H9 (cell line): Measurements from ENCODE around the gene LCMT1. TPM values are rescaled to one million over a fixed set of nuclear protein-coding genes. Genes with fewer than 3 reads are reported as not detected.

Source experiments
- DNase-seq: peaks from one replicate; pipeline ENCODE4 v3.0.0-alpha.2; 2017
- H2AFZ ChIP-seq: one replicate; pipeline ENCODE4 v1.6.1; 2013; ENCODE audit warnings: mild to moderate bottlenecking, low read length, control low read depth, moderate library complexity
- H2AK5ac ChIP-seq: 2 replicates; pipeline ENCODE4 v1.6.1; 2013; ENCODE audit warnings: low read length, control low read depth, mixed read lengths; ENCODE audit not compliant: insufficient read length
- H2BK120ac ChIP-seq: one replicate; pipeline ENCODE4 v1.6.1; 2013; ENCODE audit warnings: low read depth, mild to moderate bottlenecking, low read length, control low read depth, inconsistent platforms; ENCODE audit not compliant: poor library complexity, severe bottlenecking
- H2BK12ac ChIP-seq: 2 replicates; pipeline ENCODE4 v1.6.1; 2013; ENCODE audit warnings: low read length, control low read depth, mixed read lengths, low read depth; ENCODE audit not compliant: insufficient read length
- H2BK15ac ChIP-seq: 2 replicates; pipeline ENCODE4 v1.6.1; 2013; ENCODE audit warnings: low read depth, low read length, control low read depth
- H2BK20ac ChIP-seq: one replicate; pipeline ENCODE4 v1.6.1; 2013; ENCODE audit warnings: low read depth, mild to moderate bottlenecking, low read length, control low read depth, inconsistent platforms; ENCODE audit not compliant: poor library complexity, severe bottlenecking
- H2BK5ac ChIP-seq: 2 replicates; pipeline ENCODE4 v1.6.1; 2013; ENCODE audit warnings: low read length, control low read depth, mixed read lengths; ENCODE audit not compliant: insufficient read length
- H3K14ac ChIP-seq: 2 replicates; pipeline ENCODE4 v1.6.1; 2013; ENCODE audit warnings: low read length, control low read depth; ENCODE audit not compliant: insufficient read depth
- H3K18ac ChIP-seq: 2 replicates; pipeline ENCODE4 v1.6.1; 2013; ENCODE audit warnings: low read depth, mild to moderate bottlenecking, mixed read lengths, low read length, control low read depth; ENCODE audit not compliant: insufficient read length
- H3K23ac ChIP-seq: 2 replicates; pipeline ENCODE4 v1.6.1; 2013; ENCODE audit warnings: low read length, control low read depth, mixed read lengths, low read depth; ENCODE audit not compliant: insufficient read length
- H3K23me2 ChIP-seq: 2 replicates; pipeline ENCODE4 v1.6.1; 2013; ENCODE audit warnings: low read depth, mild to moderate bottlenecking, mixed read lengths, low read length, control low read depth; ENCODE audit not compliant: insufficient read length, poor library complexity, severe bottlenecking
- H3K27ac ChIP-seq: 2 replicates; pipeline ENCODE4 v1.5.1; 2013; ENCODE audit warnings: low read length, control low read depth, mixed read lengths, low read depth; ENCODE audit not compliant: insufficient read length
- H3K27me3 ChIP-seq: 2 replicates; pipeline ENCODE4 v1.6.1; 2013; ENCODE audit warnings: low read length, control low read depth, inconsistent platforms; ENCODE audit not compliant: insufficient read depth
- H3K4ac ChIP-seq: 2 replicates; pipeline ENCODE4 v1.6.1; 2013; ENCODE audit warnings: low read depth, mild to moderate bottlenecking, control low read depth, inconsistent platforms, low read length, moderate library complexity
- H3K4me1 ChIP-seq: 2 replicates; pipeline ENCODE4 v1.6.1; 2013; ENCODE audit warnings: low read length, control low read depth, inconsistent platforms; ENCODE audit not compliant: insufficient read depth
- H3K4me2 ChIP-seq: 2 replicates; pipeline ENCODE4 v1.6.1; 2013; ENCODE audit warnings: low read length, control low read depth, mixed read lengths; ENCODE audit not compliant: insufficient read length, insufficient read depth
- H3K56ac ChIP-seq: 2 replicates; pipeline ENCODE4 v1.6.1; 2013; ENCODE audit warnings: low read depth, mild to moderate bottlenecking, mixed read lengths, low read length, control low read depth; ENCODE audit not compliant: insufficient read length
- H3K79me1 ChIP-seq: 2 replicates; pipeline ENCODE4 v1.6.1; 2013; ENCODE audit warnings: low read depth, mild to moderate bottlenecking, moderate library complexity, low read length, control low read depth, inconsistent platforms; ENCODE audit not compliant: insufficient read depth, poor library complexity, severe bottlenecking
- H3K79me2 ChIP-seq: 2 replicates; pipeline ENCODE4 v1.6.1; 2013; ENCODE audit warnings: low read length, control low read depth, inconsistent platforms; ENCODE audit not compliant: insufficient read depth
- H3K9ac ChIP-seq: 2 replicates; pipeline ENCODE4 v1.6.1; 2013; ENCODE audit warnings: low read length, control low read depth, mixed read lengths; ENCODE audit not compliant: insufficient read length; ENCODE audit errors: extremely low read depth
- H3K9me3 ChIP-seq: one replicate; pipeline ENCODE4 v1.6.1; 2013; ENCODE audit warnings: low read depth, low read length, inconsistent platforms; ENCODE audit not compliant: control insufficient read depth
- H3T11ph ChIP-seq: one replicate; pipeline ENCODE4 v1.6.1; 2013; ENCODE audit warnings: mild to moderate bottlenecking, low read length, control low read depth, inconsistent platforms
- H4K20me1 ChIP-seq: one replicate; pipeline ENCODE4 v1.6.1; 2013; ENCODE audit not compliant: control insufficient read depth, insufficient read length, insufficient read depth
- H4K5ac ChIP-seq: 2 replicates; pipeline ENCODE4 v1.6.1; 2013; ENCODE audit warnings: low read depth, mild to moderate bottlenecking, mixed read lengths, low read length, control low read depth; ENCODE audit not compliant: insufficient read length
- H4K8ac ChIP-seq: replicated peaks from 2 replicates; pipeline ENCODE4 v1.6.1; 2013; ENCODE audit warnings: low read length, control low read depth, mixed read lengths, low read depth; ENCODE audit not compliant: insufficient read length
- H4K91ac ChIP-seq: 2 replicates; pipeline ENCODE4 v1.6.1; 2013; ENCODE audit warnings: low read depth, mild to moderate bottlenecking, moderate library complexity, mixed read lengths, low read length, control low read depth; ENCODE audit not compliant: insufficient read length
- H3K27ac Mint-ChIP-seq, 3 experiments: 2 replicates in 2 of 3; 3 replicates in 1 of 3; pipeline ENCODE4 v1.8.0; 2020 to 2021; ENCODE audit warnings: mixed read lengths in 3 of 3, mild to moderate bottlenecking in 1 of 3, moderate library complexity in 1 of 3
- H3K27me3 Mint-ChIP-seq: 2 replicates; pipeline ENCODE4 v1.8.0; 2021; ENCODE audit warnings: low read depth, mild to moderate bottlenecking, moderate library complexity, mixed read lengths
- H3K36me3 Mint-ChIP-seq, 3 experiments: 2 replicates in 2 of 3; 3 replicates in 1 of 3; pipeline ENCODE4 v1.8.0; 2020 to 2021; ENCODE audit warnings: low read depth in 3 of 3, mixed read lengths in 3 of 3; ENCODE audit not compliant: insufficient read depth in 1 of 3
- H3K4me1 Mint-ChIP-seq, 2 experiments: 2 replicates each; pipeline ENCODE4 v1.8.0; 2020; ENCODE audit warnings: mixed read lengths in 2 of 2
- H3K4me3 Mint-ChIP-seq, 2 experiments: 2 replicates in 1 of 2; 3 replicates in 1 of 2; pipeline ENCODE4 v1.8.0; 2020 to 2021; ENCODE audit warnings: mild to moderate bottlenecking in 2 of 2, mixed read lengths in 2 of 2, moderate library complexity in 1 of 2
- H3K9me3 Mint-ChIP-seq, 2 experiments: 2 replicates in 1 of 2; 3 replicates in 1 of 2; pipeline ENCODE4 v1.8.0; 2020; ENCODE audit warnings: mild to moderate bottlenecking in 2 of 2, mixed read lengths in 2 of 2, moderate library complexity in 1 of 2
- CTCF ChIP-seq: fragments of 200-600 bp; sonication (generic); conservative IDR thresholded peaks from 3 replicates; pipeline ENCODE4 v1.8.0; 2021; ENCODE audit warnings: antibody characterized with exemption, mild to moderate bottlenecking
- WGBS: extraction: QIAGEN DNeasy Blood & Tissue Kit; methylation state at CpG from one replicate; pipeline ENCODE4 v1.1.7; 2013; ENCODE audit warnings: missing lambda C conversion rate, low lambda C conversion rate, mixed read lengths; ENCODE audit not compliant: insufficient read length; ENCODE audit errors: extremely low coverage; 5-methylcytosine and 5-hydroxymethylcytosine counted together
- total RNA-seq: library from RNA; stranded (reverse); gene quantifications from 2 replicates; pipeline ENCODE4 v1.2.1, GENCODE V29; 2021

LCMT1 gene
- total RNA-seq, 1 experiment from 2014 or later: 81.2 TPM

DNA sequence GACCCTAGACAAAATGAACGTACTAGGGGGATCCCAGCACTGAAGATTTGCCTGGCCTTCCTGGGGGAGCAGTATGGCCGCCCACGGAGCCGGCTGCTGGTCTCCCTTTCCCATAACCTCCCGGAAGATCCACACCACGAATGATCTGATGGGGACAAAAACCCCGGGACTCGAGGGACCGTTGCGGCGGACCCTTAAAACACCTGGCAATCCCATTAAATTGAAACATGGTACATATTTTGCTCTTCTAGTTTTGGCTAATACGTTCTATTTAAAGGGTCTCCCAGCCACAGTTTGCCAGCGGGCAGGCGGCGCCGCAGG lies 45.2 kb upstream of the LCMT1 start:
- Histone ChIP-seq H3K9me3 (no peaks in the 10 kb centered on the region), H3K9ac (no peak overlapping the region), H4K20me1 (no peaks in the 10 kb centered on the region), H3K4me1 (no peaks in the 10 kb centered on the region), H2BK120ac (no peak overlapping the region), H4K8ac (no peak overlapping the region), H3K18ac (no peak overlapping the region), H2AFZ (no peak overlapping the region), H2BK5ac (no peak overlapping the region), H3K79me1 (no peaks in the 10 kb centered on the region), H3K56ac (no peak overlapping the region), H3K14ac (no peak overlapping the region), H3T11ph (no peak overlapping the region), H3K23ac (no peak overlapping the region), H2BK15ac (no peak overlapping the region), H4K5ac (no peak overlapping the region), H2BK12ac (no peak overlapping the region), H3K27ac (no peak overlapping the region), H2BK20ac (no peak overlapping the region), H3K4me2 (peak overlapping the region; percentile 6), H3K27me3 (no peaks in the 10 kb centered on the region), H3K79me2 (no peaks in the 10 kb centered on the region), H2AK5ac (no peak overlapping the region), H3K4ac (no peak overlapping the region), H4K91ac (no peak overlapping the region), H3K23me2 (peaks cover 6% of the 10 kb centered on the region)
- H3K4me1 Mint-ChIP-seq: peaks cover 8 to 15% of the 10 kb centered on the region in 2 experiments
- H3K4me3 Mint-ChIP-seq: peak overlapping the region; percentile 75 to 77
- no peak for DNase-seq
- WGBS: no CpG with 5 or more reads among the region's 16 CpGs
- peaks cover 30% of the 10 kb centered on the region for H3K27me3 Mint-ChIP-seq
- H3K27ac Mint-ChIP-seq: peak overlapping the region in 2 of 3 experiments; percentile 39 to 70; a peak in 2 of 7 replicates
- TF ChIP-seq CTCF: no peak
- no peaks in the 10 kb centered on the region for H3K36me3 Mint-ChIP-seq
- no peaks in the 10 kb centered on the region for H3K9me3 Mint-ChIP-seq
